Measurements from ENCODE around the gene GLB1L3. TPM values are rescaled to one million over a fixed set of nuclear protein-coding genes. Genes with fewer than 3 reads are reported as not detected.
"Not testable (repeated sequence)": the region's sequence is repeated elsewhere in the genome, so short reads cannot be mapped to it uniquely, and the experiment has no call there.

Gene GLB1L3
- total RNA-seq, 2 experiments from 2014 or later: 11.2 to 11.9 TPM

- ChIA-PET CTCF (interaction anchor here (0.6 to 2.2 kb wide), 5 partner anchors 9 to 42 kb away, joined by 3 to 14 read pairs (median 5); partner anchors contain the start of genes GLB1L3, NCAPD3 and VPS26B), POLR2A (interaction anchor here (0.5 to 3.3 kb wide), 7 partner anchors 10 to 36 kb away, joined by 3 to 18 read pairs (median 3); partner anchors contain the start of genes NCAPD3 and VPS26B)
- intact Hi-C loops (cut with micrococcal nuclease): no loop called here
- Mint-ChIP-seq H3K27me3 (no peaks in the 10 kb centered on the region), H3K27ac (peak within 1 kb of the TSS; percentile 94), H3K4me1 (ENCODE audit: low read depth) (peaks cover 34% of the 10 kb centered on the region), H3K9me3 (no peaks in the 10 kb centered on the region), H3K4me3 (peak within 1 kb of the TSS; percentile 99), H3K36me3 (ENCODE audit: low read depth) (peaks cover 16% of the 10 kb centered on the region)
- DNase-seq (peak; percentile 98), ATAC-seq (peak; percentile 99)
- no peak for TF ChIP-seq CTCF (IDR thresholded peaks at IDR 0.05)
Observed at GRCh38 chr11:134253188-134253993, 22.8 kb upstream of the GLB1L3 start, which contains the start of the genes ACAD8 and THYN1. ACAD8 (plus strand) TSS chr11:134253568; CDS start chr11:134253601, 33 bp downstream. THYN1 (minus strand) TSS chr11:134253352; CDS start chr11:134252882, 470 bp downstream.

GRCh38 chr11:134254433-134255183, 21.6 kb upstream of the GLB1L3 start:
- Mint-ChIP-seq H3K4me3 (peak overlapping the region; percentile 99), H3K27me3 (no peaks in the 10 kb centered on the region), H3K9me3 (no peaks in the 10 kb centered on the region), H3K36me3 (ENCODE audit: low read depth) (peaks cover 10% of the 10 kb centered on the region), H3K4me1 (ENCODE audit: low read depth) (peaks cover 24% of the 10 kb centered on the region), H3K27ac (no peak overlapping the region)
- DNase-seq (no peak), ATAC-seq (no peak)
- POLR2A ChIA-PET: interaction anchor here (0.7 to 3.3 kb wide), 5 partner anchors 12 to 34 kb away, joined by 3 to 18 read pairs (median 3); partner anchors contain the start of genes NCAPD3 and VPS26B
- intact Hi-C loops (cut with micrococcal nuclease): no loop called here
- CTCF ChIA-PET: interaction anchor here (0.7 to 2.2 kb wide), 5 partner anchors 8 to 30 kb away, joined by 3 to 14 read pairs (median 4); partner anchors contain the start of genes GLB1L3, NCAPD3 and VPS26B
- TF ChIP-seq CTCF (IDR thresholded peaks at IDR 0.05): no peak

GRCh38 chr11:134255184-134255561, 21.0 kb upstream of the GLB1L3 start:
- ATAC-seq; H3K9me3 Mint-ChIP-seq; intact Hi-C loops (cut with micrococcal nuclease); H3K36me3 Mint-ChIP-seq (ENCODE audit: low read depth); H3K27me3 Mint-ChIP-seq; DNase-seq; H3K4me3 Mint-ChIP-seq; H3K27ac Mint-ChIP-seq: not testable (repeated sequence)
- POLR2A ChIA-PET: interaction anchor here (0.6 to 3.3 kb wide), 4 partner anchors 11 to 31 kb away, joined by 3 to 18 read pairs (median 6); partner anchors contain the start of genes NCAPD3 and VPS26B
- peaks cover 24% of the 10 kb centered on the region for H3K4me1 Mint-ChIP-seq (ENCODE audit: low read depth)
- CTCF ChIA-PET: interaction anchor here (0.7 to 2.2 kb wide), 4 partner anchors 11 to 31 kb away, joined by 3 to 7 read pairs (median 4); partner anchors contain the start of genes GLB1L3, NCAPD3 and VPS26B

- Mint-ChIP-seq H3K27me3 (no peaks in the 10 kb centered on the region), H3K4me1 (ENCODE audit: low read depth) (peaks cover 16% of the 10 kb centered on the region), H3K27ac (no peak overlapping the region), H3K36me3 (ENCODE audit: low read depth) (peaks cover 5% of the 10 kb centered on the region), H3K9me3 (no peaks in the 10 kb centered on the region), H3K4me3 (no peak overlapping the region)
- TF ChIP-seq CTCF (IDR thresholded peaks at IDR 0.05): no peak
- ChIA-PET POLR2A (interaction anchor here (0.9 to 1.6 kb wide), 2 partner anchors 8 to 19 kb away, joined by 3 to 8 read pairs; partner anchors contain the start of gene GLB1L3), CTCF (interaction anchor here (1.0 to 2.1 kb wide), 2 partner anchors 15 to 19 kb away, joined by 5 to 6 read pairs; partner anchors contain the start of gene GLB1L3)
- DNase-seq (no peak), ATAC-seq (no peak)
- intact Hi-C loops (cut with micrococcal nuclease): no loop called here
Observed at GRCh38 chr11:134257101-134257500, 19.1 kb upstream of the GLB1L3 start.

GRCh38 chr11:134258577-134258976, 17.6 kb upstream of the GLB1L3 start:
- POLR2A ChIA-PET: no interaction called here

More at GRCh38 chr11:134258577-134258976, 17.6 kb upstream of the GLB1L3 start:
- DNase-seq (no peak), ATAC-seq (no peak)
- peaks cover 12% of the 10 kb centered on the region for H3K4me1 Mint-ChIP-seq (ENCODE audit: low read depth)
- H3K27ac Mint-ChIP-seq: no peak overlapping the region
- TF ChIP-seq CTCF (IDR thresholded peaks at IDR 0.05): no peak
- no peaks in the 10 kb centered on the region for H3K9me3 Mint-ChIP-seq
- no peak overlapping the region for H3K4me3 Mint-ChIP-seq
- H3K36me3 Mint-ChIP-seq (ENCODE audit: low read depth): peaks cover 5% of the 10 kb centered on the region
- CTCF ChIA-PET: no interaction called here
- H3K27me3 Mint-ChIP-seq: no peaks in the 10 kb centered on the region
- intact Hi-C loops (cut with micrococcal nuclease): no loop called here
